ENCODE results near the gene KCTD20. TPM values are rescaled to one million over a fixed set of nuclear protein-coding genes. Genes with fewer than 3 reads are reported as not detected.

Gene KCTD20
- 30.9 and 34.5 TPM in 2 replicates for total RNA-seq

DNA sequence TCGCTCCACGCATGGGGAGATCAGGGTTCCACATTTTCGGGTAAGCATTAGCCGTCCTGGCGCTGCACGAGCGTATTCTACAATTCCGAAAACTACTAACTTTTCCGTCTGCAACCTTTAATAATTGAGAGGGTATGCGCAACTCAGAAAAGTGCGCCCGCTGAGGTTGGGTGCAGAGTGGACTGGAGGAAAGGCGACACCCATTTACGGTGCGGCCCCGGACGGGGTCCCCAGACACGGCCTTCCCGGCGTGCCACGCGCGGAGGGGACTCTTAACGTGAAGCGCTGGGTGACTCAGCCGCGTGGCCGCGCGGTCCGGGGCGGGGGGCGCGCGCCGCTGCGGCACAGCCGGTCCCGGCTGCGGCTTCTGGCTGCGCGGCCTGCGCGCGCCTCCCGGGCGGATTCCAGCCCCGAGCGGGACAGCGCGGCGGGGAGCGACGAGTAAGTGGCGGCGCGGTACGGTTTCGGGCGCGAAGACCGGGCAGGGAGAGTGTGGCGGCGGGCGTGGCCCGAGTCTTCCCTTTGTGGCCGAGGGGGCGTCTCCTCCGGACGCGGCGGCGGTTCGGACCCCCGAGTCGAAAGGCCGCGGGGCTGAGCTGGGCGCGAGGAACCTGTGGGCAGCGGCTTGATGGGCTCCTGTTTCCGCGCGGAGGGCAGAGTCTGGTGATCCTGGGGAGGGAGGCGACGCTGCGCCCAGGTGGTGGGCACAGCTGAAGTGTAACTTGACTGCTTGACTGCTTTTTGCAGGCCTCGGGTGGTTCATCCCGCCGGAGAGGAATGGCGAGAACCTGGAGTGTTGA, at the start of gene KCTD20, which contains the start of gene PXT1:
TSS of gene KCTD20 (plus strand) at position 330 of the 800 bp plus-strand sequence. CDS start 27,098 bp downstream, outside the sequence.
TSS of gene PXT1 (minus strand) at position 184 of the 800 bp plus-strand sequence. CDS start 16,772 bp downstream, outside the sequence.

Other genes starting within 250 kb of the KCTD20 start
- 3.8 and 4.1 TPM in 2 replicates for gene BRPF3, start 246.3 kb upstream of the KCTD20 start, total RNA-seq
- not detected in 2 replicates for gene PNPLA1, start 172.9 kb upstream of the KCTD20 start, total RNA-seq
- gene BNIP5, start 106.1 kb upstream of the KCTD20 start, total RNA-seq: 0.24 TPM in 1 of 2 replicates, not detected in the other
- 0.24 TPM in 1 of 2 replicates, not detected in the other for gene ETV7, start 55.3 kb upstream of the KCTD20 start, total RNA-seq
- not detected in 2 replicates for gene PXT1, start 146 bp upstream of the KCTD20 start, total RNA-seq
- gene STK38, start 104.5 kb downstream of the KCTD20 start, total RNA-seq: 15.4 and 19.2 TPM in 2 replicates
- gene SRSF3, start 151.4 kb downstream of the KCTD20 start, total RNA-seq: 136 and 301 TPM in 2 replicates
- 384 and 499 TPM in 2 replicates for gene CDKN1A, start 235.7 kb downstream of the KCTD20 start, total RNA-seq

Data from tracheal epithelial cell (primary cell).